ENCODE data around the gene NXT1. TPM values are rescaled to one million over a fixed set of nuclear protein-coding genes. Genes with fewer than 3 reads are reported as not detected.

NXT1 gene
- total and polyA plus RNA-seq, 10 of the 15 experiments (the other 5 are each of a cell fraction or from before 2014, with no cell fraction given), result 10.2 to 66.7 (median 44.0) TPM

- SMC1A ChIA-PET (ENCODE audit: uncharacterized antibody, unreplicated experiment), result interaction anchor here (1.3 to 2.1 kb wide), 4 partner anchors 9 to 96 kb away, joined by 3 to 8 read pairs (median 6); partner anchors contain the start of gene NAPB
- H3K79me2 ChIP-seq (ENCODE audit: control insufficient read depth, insufficient read depth, low read length), result peaks cover 35% of the 10 kb centered on the region
- H2AFZ ChIP-seq (ENCODE audit: control insufficient read depth, low read depth, low read length), result peak overlapping the region; percentile 59
- H4K20me1 ChIP-seq (ENCODE audit: control insufficient read depth, insufficient read depth), result no peaks in the 10 kb centered on the region
- CTCF ChIA-PET, result interaction anchor here (0.8 to 3.5 kb wide), 8 partner anchors 12 to 301 kb away, joined by 3 to 56 read pairs (median 8); partner anchors contain the start of gene NAPB
- intact Hi-C loops (cut with micrococcal nuclease; ENCODE audit: unreplicated experiment) (loop anchor here (1.0 kb wide), 1 partner anchor 7 kb away; no protein-coding TSS in a partner anchor), in situ Hi-C loops (cut with MboI) (loop anchor here (25.0 kb wide), 2 partner anchors 1711 to 1911 kb away; partner anchors contain the start of gene ACSS1)
- ATAC-seq (peak; percentile 58), FAIRE-seq (peak; percentile 27), DNase-seq (ENCODE audit: low read depth, low spot score) (no peak)
- H3K4me2 ChIP-seq (ENCODE audit: control insufficient read depth, insufficient read depth), result peak overlapping the region; percentile 48
- RAD21 ChIA-PET (ENCODE audit: unreplicated experiment), result interaction anchor here (1.5 to 2.4 kb wide), 10 partner anchors 7 to 116 kb away, joined by 3 to 31 read pairs (median 12); partner anchors contain the start of genes GZF1 and NAPB
- peak overlapping the region; percentile 89 for H3K4me3 ChIP-seq
- peak overlapping the region; percentile 95 for H3K27ac ChIP-seq (ENCODE audit: control insufficient read depth, insufficient read depth)
- peak overlapping the region; percentile 88 for H3K9ac ChIP-seq (ENCODE audit: control insufficient read depth, insufficient read depth, low read length)
- H3K4me1 ChIP-seq (ENCODE audit: control insufficient read depth, insufficient read depth, low read length), result peaks cover 4% of the 10 kb centered on the region
- 1% methylated on average over 56 of the region's 64 CpGs for WGBS (ENCODE audit: insufficient coverage, insufficient replicate concordance, low lambda C conversion rate, missing lambda C conversion rate)
- POLR2A ChIA-PET, result interaction anchor here (1.4 to 2.6 kb wide), 4 partner anchors 9 to 71 kb away, joined by 4 to 61 read pairs (median 20); partner anchors contain the start of genes GZF1 and NAPB
- BruUV-seq (replicated peaks), result TSS peak; percentile 76
- H3K9me3 ChIP-seq (replicated peaks; ENCODE audit: control insufficient read depth, insufficient read depth, low read length), result no peaks in the 10 kb centered on the region
- no peaks in the 10 kb centered on the region for H3K27me3 ChIP-seq (replicated peaks in 1 of 2; ENCODE audit: control insufficient read depth in 2 of 2, insufficient read depth in 2 of 2, low read length in 1 of 2)
- peaks cover 4 to 8% of the 10 kb centered on the region in 2 experiments; a peak in 3 of 4 replicates for H3K36me3 ChIP-seq (ENCODE audit: control insufficient read depth in 2 of 2, insufficient read depth in 2 of 2, low read length in 1 of 2)
- no peak for TF ChIP-seq CHD1 (IDR thresholded peaks at IDR 0.05; ENCODE audit: low read depth, low read length)
- no peak for TF ChIP-seq PAX5 (IDR thresholded peaks at IDR 0.05; ENCODE audit: borderline replicate concordance, low read depth, low read length)
- no peak for TF ChIP-seq CTCF (IDR thresholded peaks at IDR 0.05 in 2 of 3, conservative IDR thresholded peaks at IDR 0.05 in 1 of 3; ENCODE audit: control insufficient read depth in 2 of 3, extremely low read depth in 1 of 3, insufficient read depth in 1 of 3, low read depth in 3 of 3, low read length in 3 of 3)
- TF ChIP-seq, protein P1, sequence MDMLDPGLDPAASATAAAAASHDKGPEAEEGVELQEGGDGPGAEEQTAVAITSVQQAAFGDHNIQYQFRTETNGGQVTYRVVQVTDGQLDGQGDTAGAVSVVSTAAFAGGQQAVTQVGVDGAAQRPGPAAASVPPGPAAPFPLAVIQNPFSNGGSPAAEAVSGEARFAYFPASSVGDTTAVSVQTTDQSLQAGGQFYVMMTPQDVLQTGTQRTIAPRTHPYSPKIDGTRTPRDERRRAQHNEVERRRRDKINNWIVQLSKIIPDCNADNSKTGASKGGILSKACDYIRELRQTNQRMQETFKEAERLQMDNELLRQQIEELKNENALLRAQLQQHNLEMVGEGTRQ (IDR thresholded peaks at IDR 0.05; ENCODE audit: borderline replicate concordance, low read depth, low read length), result no peak; the same call in 1 of the 2 replicates
- peak; percentile 46; the same call in 1 of the 2 replicates for TF ChIP-seq ZNF207 (IDR thresholded peaks at IDR 0.05; ENCODE audit: borderline replicate concordance)
- TF ChIP-seq BACH1 (IDR thresholded peaks at IDR 0.05; ENCODE audit: borderline replicate concordance), result peak; percentile 93
- peak; percentile 36; the same call in 1 of the 2 replicates for TF ChIP-seq SMARCA5 (IDR thresholded peaks at IDR 0.05)
- no peak for TF ChIP-seq TCF12 (IDR thresholded peaks at IDR 0.05; ENCODE audit: low read depth, low read length)
- TF ChIP-seq CBX3 (IDR thresholded peaks at IDR 0.05; ENCODE audit: borderline replicate concordance, low read depth), result no peak
- no peak for TF ChIP-seq ZNF592 (IDR thresholded peaks at IDR 0.05)
- TF ChIP-seq NFIC (IDR thresholded peaks at IDR 0.05; ENCODE audit: low read depth, low read length), result no peak
- peak; percentile 71; the same call in 1 of the 2 replicates for TF ChIP-seq DPF2 (IDR thresholded peaks at IDR 0.05)
- peak; percentile 56; the same call in 1 of the 2 replicates for TF ChIP-seq SIN3A (IDR thresholded peaks at IDR 0.05; ENCODE audit: low read depth, low read length)
- TF ChIP-seq RFX5 (IDR thresholded peaks at IDR 0.05; ENCODE audit: low read depth, low read length), result no peak
- no peak for TF ChIP-seq JUNB (IDR thresholded peaks at IDR 0.05)
These were observed 580 bp downstream of the NXT1 start for GRCh38 chr20:23350904-23351838.

All from GM12878 (cell line).